ENCODE data around the gene UXS1.

DNA sequence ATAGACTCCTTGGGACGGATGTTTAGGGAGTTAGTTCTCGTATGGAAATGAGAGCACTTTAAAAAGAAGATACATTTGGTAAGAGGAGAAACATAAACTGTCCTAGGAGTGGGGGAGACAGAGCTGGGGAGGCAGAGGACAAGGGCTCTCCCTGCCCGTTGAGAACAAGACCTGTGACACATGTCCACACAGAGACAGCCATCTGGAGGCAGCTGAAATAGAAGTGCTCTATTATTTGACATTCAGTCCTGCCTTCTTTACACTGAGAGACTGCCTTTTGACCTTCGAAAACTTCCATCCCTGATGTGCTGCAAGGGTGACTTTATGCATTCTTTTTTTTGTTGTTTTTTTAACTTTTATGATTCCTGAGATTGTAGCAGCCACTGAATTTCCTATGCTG lies 150.1 kb downstream of the UXS1 start:
- TF ChIP-seq, protein P1, sequence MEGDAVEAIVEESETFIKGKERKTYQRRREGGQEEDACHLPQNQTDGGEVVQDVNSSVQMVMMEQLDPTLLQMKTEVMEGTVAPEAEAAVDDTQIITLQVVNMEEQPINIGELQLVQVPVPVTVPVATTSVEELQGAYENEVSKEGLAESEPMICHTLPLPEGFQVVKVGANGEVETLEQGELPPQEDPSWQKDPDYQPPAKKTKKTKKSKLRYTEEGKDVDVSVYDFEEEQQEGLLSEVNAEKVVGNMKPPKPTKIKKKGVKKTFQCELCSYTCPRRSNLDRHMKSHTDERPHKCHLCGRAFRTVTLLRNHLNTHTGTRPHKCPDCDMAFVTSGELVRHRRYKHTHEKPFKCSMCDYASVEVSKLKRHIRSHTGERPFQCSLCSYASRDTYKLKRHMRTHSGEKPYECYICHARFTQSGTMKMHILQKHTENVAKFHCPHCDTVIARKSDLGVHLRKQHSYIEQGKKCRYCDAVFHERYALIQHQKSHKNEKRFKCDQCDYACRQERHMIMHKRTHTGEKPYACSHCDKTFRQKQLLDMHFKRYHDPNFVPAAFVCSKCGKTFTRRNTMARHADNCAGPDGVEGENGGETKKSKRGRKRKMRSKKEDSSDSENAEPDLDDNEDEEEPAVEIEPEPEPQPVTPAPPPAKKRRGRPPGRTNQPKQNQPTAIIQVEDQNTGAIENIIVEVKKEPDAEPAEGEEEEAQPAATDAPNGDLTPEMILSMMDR (conservative IDR thresholded peaks at IDR 0.05) = no peak
- TF ChIP-seq ZFX (IDR thresholded peaks at IDR 0.05) = no peak

Measured in C4-2B (cell line).